HepG2 (cell line): ENCODE measurements around the gene TBL3. TPM values are rescaled to one million over a fixed set of nuclear protein-coding genes. Genes with fewer than 3 reads are reported as not detected.

ENCODE experiments used
- CHCHD3 ChIP-seq: sonication (generic); formaldehyde crosslinking; IDR thresholded peaks from 2 replicates; pipeline ENCODE4 v1.8.0; 2022; ENCODE audit warnings: mild to moderate bottlenecking, missing genetic modification reagents, moderate library complexity
- DPF2 ChIP-seq: sonication (generic); formaldehyde crosslinking; IDR thresholded peaks from 2 replicates; pipeline ENCODE4 v1.4.0; 2020; ENCODE audit warnings: mild to moderate bottlenecking, low read depth, missing genetic modification reagents, borderline replicate concordance
- ELF3 ChIP-seq: IDR thresholded peaks from 2 replicates; pipeline ENCODE4 v1.6.1; 2016; ENCODE audit warnings: missing genetic modification reagents, missing compliant biosample characterization
- HINFP ChIP-seq: sonication (generic); formaldehyde crosslinking; IDR thresholded peaks from 2 replicates; pipeline ENCODE4 v1.4.0; 2020; ENCODE audit warnings: low read depth, mild to moderate bottlenecking, missing genetic modification reagents
- MED1 ChIP-seq: sonication (generic); formaldehyde crosslinking; IDR thresholded peaks from 2 replicates; pipeline ENCODE4 v1.4.0; 2020; ENCODE audit warnings: missing genetic modification reagents
- MXD1 ChIP-seq: sonication (generic); formaldehyde crosslinking; IDR thresholded peaks from 2 replicates; pipeline ENCODE4 v1.4.0; 2020; ENCODE audit warnings: mild to moderate bottlenecking, missing genetic modification reagents
- SMAD3 ChIP-seq: sonication (generic); formaldehyde crosslinking; IDR thresholded peaks from 2 replicates; pipeline ENCODE4 v1.4.0; 2020; ENCODE audit warnings: missing genetic modification reagents
- SRY ChIP-seq: sonication (generic); formaldehyde crosslinking; IDR thresholded peaks from 2 replicates; pipeline ENCODE4 v1.8.0; 2022; ENCODE audit warnings: mild to moderate bottlenecking, missing genetic modification reagents
- TMF1 ChIP-seq: sonication (generic); formaldehyde crosslinking; IDR thresholded peaks from 2 replicates; pipeline ENCODE4 v1.8.1; 2022; ENCODE audit warnings: low read depth, missing genetic modification reagents
- ZBTB33 ChIP-seq: sonication (generic); formaldehyde crosslinking; IDR thresholded peaks from 2 replicates; pipeline ENCODE4 v1.4.0; 2020; ENCODE audit warnings: missing genetic modification reagents
- ZNF451 ChIP-seq: sonication (generic); formaldehyde crosslinking; IDR thresholded peaks from 2 replicates; pipeline ENCODE4 v1.5.0; 2020; ENCODE audit warnings: mild to moderate bottlenecking, missing genetic modification reagents
- ZNF605 ChIP-seq: sonication (generic); formaldehyde crosslinking; IDR thresholded peaks from 2 replicates; pipeline ENCODE4 v1.8.0; 2022; ENCODE audit warnings: mild to moderate bottlenecking, missing genetic modification reagents
- ZNF740 ChIP-seq: sonication (generic); formaldehyde crosslinking; IDR thresholded peaks from 2 replicates; pipeline ENCODE4 v1.4.0; 2020; ENCODE audit warnings: missing genetic modification reagents
- ZNF777 ChIP-seq: sonication (generic); formaldehyde crosslinking; IDR thresholded peaks from 2 replicates; pipeline ENCODE4 v1.4.0; 2020; ENCODE audit warnings: missing genetic modification reagents
- ZNF781 ChIP-seq: sonication (generic); formaldehyde crosslinking; IDR thresholded peaks from 2 replicates; pipeline ENCODE4 v1.5.1; 2020; ENCODE audit warnings: borderline replicate concordance, mild to moderate bottlenecking, missing genetic modification reagents; ENCODE audit errors: not compliant biosample characterization
- polyA plus RNA-seq, 8 experiments: library from polyadenylated mRNA; depleted of rRNA in 3 of 8; stranded (reverse) in 7 of 8; unstranded in 1 of 8; fragments of >200 nt; fragmentation: Illumina TruSeq in 4 of 8; extraction: Trizol in 4 of 8; gene quantifications; 2 replicates each; pipeline versions ENCODE4 v1.2.1 to v1.2.3, GENCODE V29; 2011 to 2016; ENCODE audit warnings: low read depth in 4 of 8, missing spikeins in 1 of 8, mixed read lengths in 1 of 8; ENCODE audit not compliant: insufficient read depth in 1 of 8
- total RNA-seq, 5 experiments: library from RNA; depleted of rRNA; stranded (reverse); fragments of >200 nt; fragmentation: Illumina TruSeq; extraction: Trizol; gene quantifications; 2 replicates each; pipeline ENCODE4 v1.2.3, GENCODE V29; 2016; ENCODE audit warnings: low read depth in 1 of 5
- TF ChIP-seq, protein P1 (sequence below): sonication (generic); formaldehyde crosslinking; IDR thresholded peaks from 2 replicates; pipeline ENCODE4 v1.5.1; 2020; ENCODE audit warnings: mild to moderate bottlenecking, missing genetic modification reagents
- TF ChIP-seq, protein P2 (sequence below): fragments of 450-650 bp; IDR thresholded peaks from 2 replicates; pipeline ENCODE4 v1.6.1; 2017; ENCODE audit warnings: mild to moderate bottlenecking

TBL3 gene
- total and polyA plus RNA-seq, 2 of the 13 experiments (the other 11 are each of a cell fraction or from before 2014, with no cell fraction given): 16.8 to 38.0 TPM

DNA sequence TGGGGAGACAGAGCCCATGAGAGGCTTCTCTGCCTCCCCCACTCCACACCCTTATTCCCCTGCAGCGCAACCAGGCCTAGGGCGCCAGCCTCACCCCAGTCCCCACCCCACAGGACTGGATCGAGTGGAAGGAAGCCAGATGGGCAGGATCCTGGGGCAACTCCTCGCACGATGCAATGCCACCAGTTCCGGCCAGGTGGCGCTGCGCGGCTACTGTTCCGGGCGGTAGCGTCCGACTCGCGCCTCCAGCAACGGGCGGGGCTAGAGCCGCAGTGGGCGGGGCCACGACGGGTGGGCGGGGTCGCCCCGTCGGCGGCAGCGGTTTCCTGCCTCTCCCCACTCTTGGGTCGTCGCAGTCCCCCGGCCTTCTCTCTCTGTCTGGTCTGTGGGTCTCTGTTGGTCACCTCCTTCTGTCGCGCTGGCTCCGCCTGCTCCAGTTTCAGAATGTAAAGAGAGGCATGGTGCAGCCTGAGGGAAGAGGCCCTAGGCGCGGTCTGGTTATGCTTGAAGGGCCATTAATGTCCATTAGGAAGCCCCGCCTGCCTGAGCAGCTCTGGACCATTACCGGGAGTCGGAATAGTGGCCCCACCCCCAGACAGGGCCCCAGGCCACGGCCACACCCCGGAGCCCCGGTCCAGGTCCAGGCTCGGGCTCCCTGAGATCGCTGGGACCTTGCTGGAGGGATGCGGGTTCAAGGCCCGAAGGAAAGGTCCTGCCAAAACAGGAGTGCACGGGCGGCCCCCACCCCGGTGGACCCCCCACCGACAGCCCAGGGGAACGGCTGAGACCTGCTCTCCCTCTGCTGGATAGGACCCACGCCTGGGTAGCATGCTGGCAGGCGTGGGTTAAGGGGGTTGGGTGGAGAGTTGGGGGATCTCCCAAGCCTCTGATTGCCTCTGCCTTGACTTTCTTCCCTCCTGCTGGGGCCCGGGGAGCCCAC, 51.5 kb downstream of the TBL3 start (continued):
- TF ChIP-seq, protein P1, sequence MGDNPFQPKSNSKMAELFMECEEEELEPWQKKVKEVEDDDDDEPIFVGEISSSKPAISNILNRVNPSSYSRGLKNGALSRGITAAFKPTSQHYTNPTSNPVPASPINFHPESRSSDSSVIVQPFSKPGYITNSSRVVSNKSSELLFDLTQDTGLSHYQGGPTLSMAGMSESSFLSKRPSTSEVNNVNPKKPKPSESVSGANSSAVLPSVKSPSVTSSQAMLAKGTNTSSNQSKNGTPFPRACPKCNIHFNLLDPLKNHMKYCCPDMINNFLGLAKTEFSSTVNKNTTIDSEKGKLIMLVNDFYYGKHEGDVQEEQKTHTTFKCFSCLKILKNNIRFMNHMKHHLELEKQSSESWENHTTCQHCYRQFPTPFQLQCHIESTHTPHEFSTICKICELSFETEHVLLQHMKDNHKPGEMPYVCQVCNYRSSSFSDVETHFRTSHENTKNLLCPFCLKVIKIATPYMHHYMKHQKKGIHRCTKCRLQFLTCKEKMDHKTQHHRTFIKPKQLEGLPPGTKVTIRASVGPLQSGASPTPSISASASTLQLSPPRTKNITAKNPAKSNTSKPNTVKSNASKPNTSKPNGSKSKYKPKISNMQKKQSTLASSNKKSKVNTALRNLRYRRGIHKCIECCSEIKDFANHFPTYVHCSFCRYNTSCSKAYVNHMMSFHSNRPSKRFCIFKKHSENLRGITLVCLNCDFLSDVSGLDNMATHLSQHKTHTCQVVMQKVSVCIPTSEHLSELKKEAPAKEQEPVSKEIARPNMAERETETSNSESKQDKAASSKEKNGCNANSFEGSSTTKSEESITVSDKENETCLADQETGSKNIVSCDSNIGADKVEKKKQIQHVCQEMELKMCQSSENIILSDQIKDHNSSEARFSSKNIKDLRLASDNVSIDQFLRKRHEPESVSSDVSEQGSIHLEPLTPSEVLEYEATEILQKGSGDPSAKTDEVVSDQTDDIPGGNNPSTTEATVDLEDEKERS (CRISPR knock-in tag): peak; percentile 68; the same call in 1 of the 2 replicates
- peak; percentile 47 for TF ChIP-seq ZNF781 (CRISPR knock-in tag)
- TF ChIP-seq MXD1: 0 out of 2 replicates have a peak, but pooled peaks have one; percentile 33
- TF ChIP-seq, protein P2, sequence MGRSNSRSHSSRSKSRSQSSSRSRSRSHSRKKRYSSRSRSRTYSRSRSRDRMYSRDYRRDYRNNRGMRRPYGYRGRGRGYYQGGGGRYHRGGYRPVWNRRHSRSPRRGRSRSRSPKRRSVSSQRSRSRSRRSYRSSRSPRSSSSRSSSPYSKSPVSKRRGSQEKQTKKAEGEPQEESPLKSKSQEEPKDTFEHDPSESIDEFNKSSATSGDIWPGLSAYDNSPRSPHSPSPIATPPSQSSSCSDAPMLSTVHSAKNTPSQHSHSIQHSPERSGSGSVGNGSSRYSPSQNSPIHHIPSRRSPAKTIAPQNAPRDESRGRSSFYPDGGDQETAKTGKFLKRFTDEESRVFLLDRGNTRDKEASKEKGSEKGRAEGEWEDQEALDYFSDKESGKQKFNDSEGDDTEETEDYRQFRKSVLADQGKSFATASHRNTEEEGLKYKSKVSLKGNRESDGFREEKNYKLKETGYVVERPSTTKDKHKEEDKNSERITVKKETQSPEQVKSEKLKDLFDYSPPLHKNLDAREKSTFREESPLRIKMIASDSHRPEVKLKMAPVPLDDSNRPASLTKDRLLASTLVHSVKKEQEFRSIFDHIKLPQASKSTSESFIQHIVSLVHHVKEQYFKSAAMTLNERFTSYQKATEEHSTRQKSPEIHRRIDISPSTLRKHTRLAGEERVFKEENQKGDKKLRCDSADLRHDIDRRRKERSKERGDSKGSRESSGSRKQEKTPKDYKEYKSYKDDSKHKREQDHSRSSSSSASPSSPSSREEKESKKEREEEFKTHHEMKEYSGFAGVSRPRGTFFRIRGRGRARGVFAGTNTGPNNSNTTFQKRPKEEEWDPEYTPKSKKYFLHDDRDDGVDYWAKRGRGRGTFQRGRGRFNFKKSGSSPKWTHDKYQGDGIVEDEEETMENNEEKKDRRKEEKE: no peak
- TF ChIP-seq HINFP (CRISPR knock-in tag): no peak
- TF ChIP-seq SMAD3 (CRISPR knock-in tag): 0 out of 2 replicates have a peak, but pooled peaks have one; percentile 34
- no peak for TF ChIP-seq CHCHD3 (CRISPR knock-in tag)
- TF ChIP-seq ZNF740 (CRISPR knock-in tag): peak; percentile 51; the same call in 1 of the 2 replicates
- TF ChIP-seq SRY: no peak
- peak; percentile 82 for TF ChIP-seq ZBTB33
- TF ChIP-seq ZNF605 (CRISPR knock-in tag): peak; percentile 82
- peak; percentile 84 for TF ChIP-seq ZNF777
- peak; percentile 35 for TF ChIP-seq ELF3
- TF ChIP-seq ZNF451: peak; percentile 46; the same call in 1 of the 2 replicates
- TF ChIP-seq TMF1 (CRISPR knock-in tag): 0 out of 2 replicates have a peak, but pooled peaks have one; percentile 45
- 0 out of 2 replicates have a peak, but pooled peaks have one; percentile 26 for TF ChIP-seq DPF2 (CRISPR knock-in tag)
- TF ChIP-seq MED1 (CRISPR knock-in tag): peak; percentile 63; the same call in 1 of the 2 replicates
